Caco-2 (cell line): Measurements from ENCODE around the gene GARIN1A. TPM values are rescaled to one million over a fixed set of nuclear protein-coding genes. Genes with fewer than 3 reads are reported as not detected.

ENCODE experiments used
- BruUV-seq: library from RNA; stranded (reverse); fragments of 400-500 nt; replicated peaks from 2 replicates; lab custom pipeline; 2021; lab: Mats Ljungman, UMichigan
- CTCF ChIA-PET: fragments of 300-600 bp; sonication (Branson Sonifier 250); formaldehyde crosslinking; loops from one replicate; lab custom pipeline; 2022; ENCODE audit warnings: antibody characterized with exemption; lab: Charles Lee
- POLR2A ChIA-PET: fragments of 300-600 bp; sonication (Branson Sonifier 250); formaldehyde crosslinking; loops from one replicate; lab custom pipeline; 2022; ENCODE audit warnings: antibody characterized with exemption; lab: Charles Lee
- DNase-seq, 2 experiments: peaks; one replicate each; pipeline versions ENCODE4 v3.0.0 to v3.0.0-alpha.2; 2020 to 2022
- H3K27me3 ChIP-seq: replicated peaks from 2 replicates; pipeline ENCODE4 v1.6.0; 2011; ENCODE audit warnings: low read length; ENCODE audit not compliant: control insufficient read depth, insufficient read depth
- H3K36me3 ChIP-seq: 2 replicates; pipeline ENCODE4 v1.5.1; 2011; ENCODE audit warnings: low read length; ENCODE audit not compliant: control insufficient read depth, insufficient read depth
- H3K4me1 ChIP-seq: fragments of 250-450 bp; sonication (Bioruptor Pico); 2 replicates; pipeline ENCODE4 v1.5.1; 2020; ENCODE audit warnings: mild to moderate bottlenecking
- H3K4me3 ChIP-seq: 2 replicates; pipeline ENCODE4 v1.5.1; 2011; ENCODE audit warnings: low read depth, mild to moderate bottlenecking, control low read depth, low read length
- H3K9me3 ChIP-seq: fragments of 250-450 bp; sonication (Bioruptor Pico); 2 replicates; pipeline ENCODE4 v1.5.1; 2020; ENCODE audit warnings: mild to moderate bottlenecking, moderate library complexity
- H3K27ac Mint-ChIP-seq: one replicate; pipeline ENCODE4 v1.8.0; 2022; ENCODE audit warnings: mixed read lengths; ENCODE audit not compliant: unreplicated experiment
- H3K27me3 Mint-ChIP-seq: one replicate; pipeline ENCODE4 v1.8.0; 2022; ENCODE audit warnings: mixed read lengths; ENCODE audit not compliant: insufficient read depth, unreplicated experiment
- H3K36me3 Mint-ChIP-seq: one replicate; pipeline ENCODE4 v1.8.0; 2022; ENCODE audit warnings: mild to moderate bottlenecking, mixed read lengths; ENCODE audit not compliant: insufficient read depth, unreplicated experiment
- H3K4me1 Mint-ChIP-seq: one replicate; pipeline ENCODE4 v1.8.0; 2022; ENCODE audit warnings: low read depth, mixed read lengths; ENCODE audit not compliant: unreplicated experiment
- H3K4me3 Mint-ChIP-seq: one replicate; pipeline ENCODE4 v1.8.0; 2022; ENCODE audit warnings: mild to moderate bottlenecking, moderate library complexity, mixed read lengths; ENCODE audit not compliant: unreplicated experiment
- H3K9me3 Mint-ChIP-seq: one replicate; pipeline ENCODE4 v1.8.0; 2022; ENCODE audit warnings: mixed read lengths; ENCODE audit not compliant: unreplicated experiment
- intact Hi-C: fragments of 100-400 bp; cut with micrococcal nuclease; formaldehyde crosslinking; loops from one replicate; pipeline ENCODE4 v1.10.0; 2022; ENCODE audit not compliant: unreplicated experiment
- total RNA-seq: library from RNA; stranded (reverse); gene quantifications from 2 replicates; pipeline ENCODE4 v1.2.3, GENCODE V29; 2022
- TF ChIP-seq, protein P1 (sequence below), 2 experiments: fragments of 200-600 bp in 1 of 2; IDR thresholded peaks; 1 replicate in 1 of 2; 2 replicates in 1 of 2; pipeline versions ENCODE4 v1.5.1 to v1.8.0; 2011 to 2022; ENCODE audit warnings: antibody characterized with exemption in 1 of 2, control low read depth in 1 of 2, inconsistent platforms in 1 of 2, low read depth in 1 of 2, low read length in 1 of 2, mild to moderate bottlenecking in 1 of 2, moderate library complexity in 1 of 2; ENCODE audit not compliant: insufficient read depth in 1 of 2, severe bottlenecking in 1 of 2, unreplicated experiment in 1 of 2

Gene GARIN1A
- total RNA-seq, 1 experiment from 2014 or later: 0.48 TPM

DNA sequence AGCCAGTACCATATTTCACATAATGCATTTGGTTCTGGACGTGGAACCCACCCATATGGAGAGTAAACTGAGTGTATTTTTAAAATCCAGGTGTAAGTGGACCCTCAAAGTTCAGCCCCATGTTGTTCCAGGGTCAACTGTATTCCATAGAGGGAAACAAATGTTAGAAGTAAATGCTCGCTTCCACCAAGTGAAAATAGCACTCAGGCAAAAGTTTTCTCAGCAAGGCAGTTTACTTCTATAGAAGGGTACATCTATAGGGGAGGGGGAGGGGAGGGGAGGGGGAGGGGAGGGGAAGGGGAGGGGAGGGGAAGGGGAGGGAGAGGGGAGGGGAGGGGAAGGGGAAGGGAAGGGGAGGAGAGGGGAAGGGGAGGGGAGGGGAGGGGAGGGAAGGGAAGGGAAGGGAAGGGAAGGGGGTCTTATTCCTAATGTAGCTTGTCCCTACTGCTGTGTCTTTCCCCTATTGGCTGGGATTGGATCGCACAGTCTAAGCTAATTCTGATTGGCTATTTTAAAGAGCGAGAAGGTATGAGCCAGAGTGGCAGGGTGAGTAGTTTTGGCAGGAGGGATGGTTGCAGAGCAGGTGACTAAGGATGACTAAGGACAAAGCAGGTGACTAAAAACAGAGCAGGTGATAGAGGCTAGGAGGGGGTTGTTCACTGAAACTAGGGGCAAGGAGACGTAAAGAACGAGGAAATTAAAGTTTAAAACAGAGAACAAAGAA is 29.1 kb downstream of the GARIN1A start:
- Histone ChIP-seq H3K36me3 (no peaks in the 10 kb centered on the region), H3K9me3 (no peaks in the 10 kb centered on the region; the same call in 1 of the 2 replicates), H3K4me1 (no peaks in the 10 kb centered on the region), H3K27me3 (no peaks in the 10 kb centered on the region), H3K4me3 (no peak overlapping the region)
- DNase-seq: no peak
- intact Hi-C loops: no loop called here
- Mint-ChIP-seq H3K4me1 (peaks cover 5% of the 10 kb centered on the region), H3K9me3 (no peaks in the 10 kb centered on the region), H3K4me3 (no peak overlapping the region), H3K27me3 (peaks cover 13% of the 10 kb centered on the region), H3K36me3 (no peaks in the 10 kb centered on the region), H3K27ac (no peak overlapping the region)
- no TSS peak for BruUV-seq
- TF ChIP-seq, protein P1, sequence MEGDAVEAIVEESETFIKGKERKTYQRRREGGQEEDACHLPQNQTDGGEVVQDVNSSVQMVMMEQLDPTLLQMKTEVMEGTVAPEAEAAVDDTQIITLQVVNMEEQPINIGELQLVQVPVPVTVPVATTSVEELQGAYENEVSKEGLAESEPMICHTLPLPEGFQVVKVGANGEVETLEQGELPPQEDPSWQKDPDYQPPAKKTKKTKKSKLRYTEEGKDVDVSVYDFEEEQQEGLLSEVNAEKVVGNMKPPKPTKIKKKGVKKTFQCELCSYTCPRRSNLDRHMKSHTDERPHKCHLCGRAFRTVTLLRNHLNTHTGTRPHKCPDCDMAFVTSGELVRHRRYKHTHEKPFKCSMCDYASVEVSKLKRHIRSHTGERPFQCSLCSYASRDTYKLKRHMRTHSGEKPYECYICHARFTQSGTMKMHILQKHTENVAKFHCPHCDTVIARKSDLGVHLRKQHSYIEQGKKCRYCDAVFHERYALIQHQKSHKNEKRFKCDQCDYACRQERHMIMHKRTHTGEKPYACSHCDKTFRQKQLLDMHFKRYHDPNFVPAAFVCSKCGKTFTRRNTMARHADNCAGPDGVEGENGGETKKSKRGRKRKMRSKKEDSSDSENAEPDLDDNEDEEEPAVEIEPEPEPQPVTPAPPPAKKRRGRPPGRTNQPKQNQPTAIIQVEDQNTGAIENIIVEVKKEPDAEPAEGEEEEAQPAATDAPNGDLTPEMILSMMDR (IDR thresholded peaks at IDR 0.05; ENCODE audit: insufficient read depth in 1 of 2, low read depth in 1 of 2, low read length in 1 of 2, severe bottlenecking in 1 of 2, unreplicated experiment in 1 of 2): no peak
- CTCF ChIA-PET: interaction anchor here (0.6 kb wide), 1 partner anchor 1004 kb away, joined by 3 read pairs; no protein-coding TSS in a partner anchor
- POLR2A ChIA-PET: no interaction called here

DNA sequence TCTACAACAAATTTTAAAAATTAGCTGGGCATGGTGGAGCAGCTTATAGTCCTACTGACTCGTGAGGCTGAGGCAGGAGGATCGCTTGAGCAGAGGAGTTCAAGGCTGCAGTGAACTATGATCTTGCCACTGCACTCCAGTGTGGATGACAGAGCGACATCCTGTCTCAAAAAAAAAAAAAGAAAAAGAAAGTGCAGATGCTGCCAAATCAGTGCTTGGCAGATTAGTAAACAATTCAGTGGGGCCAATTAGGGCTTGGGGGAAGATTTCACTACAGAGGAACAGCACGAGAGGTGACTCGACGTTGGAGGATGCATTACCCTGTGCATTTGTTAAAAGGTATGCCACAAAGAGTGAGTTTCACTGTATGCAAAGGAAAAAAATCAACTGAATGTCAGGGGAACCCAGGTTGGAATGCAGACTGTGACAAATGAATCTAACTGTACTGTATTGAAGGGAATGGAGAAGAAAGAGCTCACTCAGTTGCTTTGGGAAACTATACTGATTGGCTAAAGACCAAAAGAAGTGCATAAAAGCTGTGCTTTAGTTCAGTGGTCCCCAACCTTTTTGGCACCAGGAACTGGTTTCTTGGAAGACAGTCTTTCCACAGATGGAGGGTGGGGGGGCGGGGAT is 31.6 kb downstream of the GARIN1A start:
- ChIA-PET POLR2A (no interaction called here), CTCF (no interaction called here)
- no TSS peak for BruUV-seq
- Mint-ChIP-seq H3K27ac (no peak overlapping the region), H3K4me1 (peaks cover 7% of the 10 kb centered on the region), H3K4me3 (no peak overlapping the region), H3K9me3 (no peaks in the 10 kb centered on the region), H3K36me3 (no peaks in the 10 kb centered on the region), H3K27me3 (peaks cover 13% of the 10 kb centered on the region)
- Histone ChIP-seq H3K4me3 (no peak overlapping the region), H3K4me1 (no peaks in the 10 kb centered on the region), H3K36me3 (no peaks in the 10 kb centered on the region), H3K9me3 (no peaks in the 10 kb centered on the region; the same call in 1 of the 2 replicates), H3K27me3 (no peaks in the 10 kb centered on the region)
- TF ChIP-seq, protein P1 (IDR thresholded peaks at IDR 0.05; ENCODE audit: insufficient read depth in 1 of 2, low read depth in 1 of 2, low read length in 1 of 2, severe bottlenecking in 1 of 2, unreplicated experiment in 1 of 2): no peak
- intact Hi-C loops: no loop called here
- no peak for DNase-seq

DNA sequence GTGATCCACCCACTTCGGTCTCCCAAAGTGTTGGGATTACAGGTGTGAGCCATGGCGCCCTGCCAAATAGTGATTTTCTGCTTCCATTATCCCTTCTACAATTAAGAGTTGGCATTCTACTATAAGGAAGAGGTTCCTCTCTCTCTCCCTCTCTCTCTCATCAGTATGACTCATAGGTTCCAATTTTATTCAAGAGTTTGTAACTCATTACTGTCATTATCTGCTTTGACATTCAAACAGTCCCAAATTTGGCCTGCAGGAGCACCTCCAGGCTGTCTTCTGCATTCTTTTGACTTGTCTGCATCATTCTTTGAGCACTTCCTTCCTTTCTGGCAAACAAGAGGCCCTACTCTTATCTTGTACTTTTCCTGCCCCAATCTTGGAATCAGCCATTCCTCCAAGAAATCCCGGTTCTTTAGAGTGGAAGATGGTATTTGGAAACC is 33.8 kb downstream of the GARIN1A start:
- POLR2A ChIA-PET: no interaction called here

More for the DNA sequence above, 33.8 kb downstream of the GARIN1A start:
- H3K9me3 ChIP-seq: no peaks in the 10 kb centered on the region
- H3K4me1 Mint-ChIP-seq: peaks cover 7% of the 10 kb centered on the region
- no peaks in the 10 kb centered on the region for H3K4me1 ChIP-seq
- no peaks in the 10 kb centered on the region for H3K27me3 ChIP-seq
- peaks cover 10% of the 10 kb centered on the region for H3K27me3 Mint-ChIP-seq
- no TSS peak for BruUV-seq
- H3K9me3 Mint-ChIP-seq: no peaks in the 10 kb centered on the region
- no peak overlapping the region for H3K4me3 Mint-ChIP-seq
- intact Hi-C loops: no loop called here
- no peak for DNase-seq
- no peaks in the 10 kb centered on the region for H3K36me3 ChIP-seq
- CTCF ChIA-PET: no interaction called here
- TF ChIP-seq, protein P1 (IDR thresholded peaks at IDR 0.05; ENCODE audit: insufficient read depth in 1 of 2, low read depth in 1 of 2, low read length in 1 of 2, severe bottlenecking in 1 of 2, unreplicated experiment in 1 of 2): no peak
- no peak overlapping the region for H3K27ac Mint-ChIP-seq
- H3K4me3 ChIP-seq: no peak overlapping the region
- H3K36me3 Mint-ChIP-seq: no peaks in the 10 kb centered on the region
